OCI-LY1 (cell line): ENCODE results near the gene ENO3.
A peak's percentile ranks its signal among the peaks of the same experiment; 100 is the strongest.

Experiments
- H2AFZ ChIP-seq: fragments of 200-600 bp; sonication (generic), shearing (Covaris generic); 2 replicates; pipeline ENCODE4 v1.6.0; 2014; ENCODE audit warnings: antibody characterized with exemption, mild to moderate bottlenecking, low read length
- H3F3A ChIP-seq: fragments of 200-600 bp; sonication (generic), shearing (Covaris generic); 2 replicates; pipeline ENCODE4 v1.6.0; 2014; ENCODE audit warnings: mild to moderate bottlenecking, antibody characterized with exemption, low read length, moderate library complexity; ENCODE audit not compliant: insufficient read depth
- H3K27ac ChIP-seq: fragments of 200-600 bp; sonication (generic); 2 replicates; pipeline ENCODE4 v1.5.1; 2014; ENCODE audit warnings: low read length, mixed run types, mild to moderate bottlenecking, low read depth; ENCODE audit not compliant: poor library complexity, severe bottlenecking
- H3K27me3 ChIP-seq: fragments of 200-600 bp; sonication (generic); 2 replicates; pipeline ENCODE4 v1.6.0; 2014; ENCODE audit warnings: antibody characterized with exemption, mild to moderate bottlenecking, low read length, moderate library complexity; ENCODE audit not compliant: insufficient read depth
- H3K36me3 ChIP-seq: fragments of 200-600 bp; sonication (generic); 2 replicates; pipeline ENCODE4 v1.6.1; 2014; ENCODE audit warnings: mild to moderate bottlenecking, antibody characterized with exemption, low read length, moderate library complexity, mixed read lengths; ENCODE audit not compliant: insufficient read depth
- H3K4me1 ChIP-seq: fragments of 200-600 bp; sonication (generic); 2 replicates; pipeline ENCODE4 v1.5.1; 2014; ENCODE audit warnings: mild to moderate bottlenecking, low read length, moderate library complexity; ENCODE audit not compliant: insufficient read depth, severe bottlenecking
- H3K4me2 ChIP-seq: fragments of 200-600 bp; sonication (generic), shearing (Covaris generic); 2 replicates; pipeline ENCODE4 v1.6.1; 2014; ENCODE audit warnings: low read length
- H3K4me3 ChIP-seq: fragments of 200-600 bp; sonication (generic); 2 replicates; pipeline ENCODE4 v1.5.1; 2014; ENCODE audit warnings: low read length, low read depth, mild to moderate bottlenecking, mixed read lengths; ENCODE audit not compliant: poor library complexity, severe bottlenecking
- H3K79me2 ChIP-seq: fragments of 200-600 bp; shearing (Covaris generic); 2 replicates; pipeline ENCODE4 v1.6.1; 2016; ENCODE audit warnings: mixed run types, low read length, mixed read lengths; ENCODE audit not compliant: insufficient read depth
- H3K9ac ChIP-seq: fragments of 200-600 bp; sonication (generic), shearing (Covaris generic); 2 replicates; pipeline ENCODE4 v1.6.1; 2014; ENCODE audit warnings: mild to moderate bottlenecking, low read length, mixed read lengths
- H3K9me2 ChIP-seq: fragments of 200-600 bp; sonication (generic), shearing (Covaris generic); 2 replicates; pipeline ENCODE4 v1.6.1; 2014; ENCODE audit warnings: low read depth, mild to moderate bottlenecking, low read length, mixed read lengths
- H3K9me3 ChIP-seq: fragments of 200-600 bp; shearing (Covaris generic); 2 replicates; pipeline ENCODE4 v1.6.1; 2014; ENCODE audit warnings: low read length, mixed read lengths
- H4K20me1 ChIP-seq: fragments of 200-600 bp; sonication (generic), shearing (Covaris generic); 2 replicates; pipeline ENCODE4 v1.6.0; 2016; ENCODE audit warnings: mild to moderate bottlenecking, low read length; ENCODE audit not compliant: insufficient read depth
- EZH2 ChIP-seq: fragments of 200-600 bp; sonication (generic), shearing (Covaris generic); IDR thresholded peaks from 2 replicates; pipeline ENCODE4 v1.8.0; 2017; ENCODE audit warnings: borderline replicate concordance, mixed run types, mild to moderate bottlenecking, antibody characterized with exemption, low read length, moderate library complexity, mixed read lengths
- TF ChIP-seq, protein P1 (sequence below): fragments of 200-600 bp; sonication (generic), shearing (Covaris generic); IDR thresholded peaks from 2 replicates; pipeline ENCODE4 v1.5.1; 2017; ENCODE audit warnings: mild to moderate bottlenecking, antibody characterized with exemption, low read length, moderate library complexity, mixed read lengths

ENO3 gene

DNA sequence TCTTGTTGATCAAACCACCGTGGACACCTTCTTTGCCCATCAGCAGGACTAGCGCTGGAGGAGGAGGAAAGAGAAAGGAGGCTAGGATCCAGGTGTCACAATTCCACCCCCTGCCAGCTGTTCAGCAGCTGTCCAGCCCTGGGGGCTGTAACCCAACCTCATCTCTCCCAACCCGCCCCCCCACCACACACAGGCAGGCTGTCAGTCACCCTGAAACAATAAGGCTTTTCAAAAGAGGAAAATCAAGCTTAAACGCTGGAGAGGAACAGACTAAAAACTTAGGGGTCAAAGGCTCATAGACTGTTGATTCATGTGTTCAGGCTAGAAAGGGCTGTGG is 5.0 kb upstream of the ENO3 start:
- no peaks in the 10 kb centered on the region for H4K20me1 ChIP-seq
- no peaks in the 10 kb centered on the region for H3K9me3 ChIP-seq
- H3K4me3 ChIP-seq: peak overlapping the region; percentile 84
- H3K4me2 ChIP-seq: peak overlapping the region; percentile 75
- H3K9ac ChIP-seq: peak overlapping the region; percentile 92
- peak overlapping the region; percentile 100 for H3K27ac ChIP-seq
- H3K36me3 ChIP-seq: peaks cover 67% of the 10 kb centered on the region
- H3K9me2 ChIP-seq: no peaks in the 10 kb centered on the region
- H3F3A ChIP-seq: peaks cover 18% of the 10 kb centered on the region
- no peak overlapping the region for H2AFZ ChIP-seq
- TF ChIP-seq, protein P1, sequence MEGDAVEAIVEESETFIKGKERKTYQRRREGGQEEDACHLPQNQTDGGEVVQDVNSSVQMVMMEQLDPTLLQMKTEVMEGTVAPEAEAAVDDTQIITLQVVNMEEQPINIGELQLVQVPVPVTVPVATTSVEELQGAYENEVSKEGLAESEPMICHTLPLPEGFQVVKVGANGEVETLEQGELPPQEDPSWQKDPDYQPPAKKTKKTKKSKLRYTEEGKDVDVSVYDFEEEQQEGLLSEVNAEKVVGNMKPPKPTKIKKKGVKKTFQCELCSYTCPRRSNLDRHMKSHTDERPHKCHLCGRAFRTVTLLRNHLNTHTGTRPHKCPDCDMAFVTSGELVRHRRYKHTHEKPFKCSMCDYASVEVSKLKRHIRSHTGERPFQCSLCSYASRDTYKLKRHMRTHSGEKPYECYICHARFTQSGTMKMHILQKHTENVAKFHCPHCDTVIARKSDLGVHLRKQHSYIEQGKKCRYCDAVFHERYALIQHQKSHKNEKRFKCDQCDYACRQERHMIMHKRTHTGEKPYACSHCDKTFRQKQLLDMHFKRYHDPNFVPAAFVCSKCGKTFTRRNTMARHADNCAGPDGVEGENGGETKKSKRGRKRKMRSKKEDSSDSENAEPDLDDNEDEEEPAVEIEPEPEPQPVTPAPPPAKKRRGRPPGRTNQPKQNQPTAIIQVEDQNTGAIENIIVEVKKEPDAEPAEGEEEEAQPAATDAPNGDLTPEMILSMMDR: no peak
- no peak for TF ChIP-seq EZH2
- no peaks in the 10 kb centered on the region for H3K27me3 ChIP-seq
- H3K4me1 ChIP-seq: peaks cover 73% of the 10 kb centered on the region
- peaks cover 13% of the 10 kb centered on the region for H3K79me2 ChIP-seq

DNA sequence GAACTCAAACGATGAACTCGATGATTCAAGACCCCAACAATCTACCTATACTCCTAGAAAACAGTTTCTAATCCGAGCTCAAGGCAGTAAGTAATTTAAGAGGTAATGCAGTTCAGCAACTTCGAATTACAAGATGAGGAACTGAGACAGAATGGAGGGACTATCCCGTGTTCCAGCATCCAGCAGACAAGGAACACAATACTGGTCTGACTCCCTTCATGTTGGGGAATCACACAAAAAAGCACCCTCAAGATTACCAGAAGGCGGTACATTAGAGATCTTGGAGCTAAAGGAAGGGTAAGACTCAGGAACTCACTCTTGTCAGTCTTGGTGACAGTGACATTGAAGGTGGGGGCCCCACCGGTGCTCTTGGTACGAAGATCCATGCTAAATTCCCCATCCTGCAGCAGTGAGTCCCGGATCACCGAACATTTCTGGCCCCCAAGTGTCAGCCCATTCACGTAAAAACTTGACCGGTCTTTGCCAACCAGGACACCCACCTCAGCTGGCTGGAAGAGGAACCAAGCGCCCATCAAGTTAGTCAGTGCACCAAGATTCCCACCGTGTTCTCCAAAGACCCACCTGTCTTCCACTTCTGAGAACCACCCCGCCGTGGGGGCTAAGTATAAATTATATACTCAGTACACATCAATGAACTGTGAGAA is 4.5 kb upstream of the ENO3 start:
- H3K36me3 ChIP-seq: peaks cover 65% of the 10 kb centered on the region
- peaks cover 9% of the 10 kb centered on the region for H3K79me2 ChIP-seq
- H3F3A ChIP-seq: peaks cover 18% of the 10 kb centered on the region
- peak overlapping the region; percentile 100 for H3K27ac ChIP-seq
- H3K4me3 ChIP-seq: peak overlapping the region; percentile 84
- TF ChIP-seq EZH2: no peak
- TF ChIP-seq, protein P1: no peak
- H2AFZ ChIP-seq: no peak overlapping the region
- H3K9ac ChIP-seq: peak overlapping the region; percentile 92
- peak overlapping the region; percentile 75 for H3K4me2 ChIP-seq
- peaks cover 71% of the 10 kb centered on the region for H3K4me1 ChIP-seq
- no peaks in the 10 kb centered on the region for H4K20me1 ChIP-seq
- H3K9me3 ChIP-seq: no peaks in the 10 kb centered on the region
- H3K27me3 ChIP-seq: no peaks in the 10 kb centered on the region
- H3K9me2 ChIP-seq: no peaks in the 10 kb centered on the region

DNA sequence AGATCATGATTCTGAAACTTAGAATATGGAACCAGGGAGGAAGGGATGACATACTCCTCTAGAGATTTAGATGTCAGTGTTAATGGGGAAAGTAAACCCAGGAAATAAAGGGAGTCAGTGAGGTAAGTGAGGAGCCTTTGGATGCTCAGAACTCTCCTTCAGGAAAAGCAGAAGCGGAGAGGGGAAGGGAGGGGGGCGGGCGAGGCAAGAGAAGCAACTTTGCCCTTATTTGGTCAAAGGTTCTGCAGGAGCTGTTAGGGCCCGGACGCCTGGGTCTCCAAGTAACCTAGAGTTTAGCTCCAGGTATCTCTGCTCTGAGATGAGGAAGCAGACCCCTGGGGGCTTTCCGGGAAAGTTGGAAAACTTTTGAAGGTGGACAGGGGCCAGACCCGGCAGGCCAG is 3.9 kb upstream of the ENO3 start:
- Histone ChIP-seq H2AFZ (no peak overlapping the region), H3F3A (peaks cover 18% of the 10 kb centered on the region), H3K27me3 (no peaks in the 10 kb centered on the region), H3K4me1 (peaks cover 66% of the 10 kb centered on the region), H3K36me3 (peaks cover 60% of the 10 kb centered on the region), H3K9me3 (no peaks in the 10 kb centered on the region), H3K9me2 (no peaks in the 10 kb centered on the region), H3K4me3 (peak overlapping the region; percentile 84), H4K20me1 (no peaks in the 10 kb centered on the region), H3K4me2 (peak overlapping the region; percentile 75), H3K79me2 (peaks cover 9% of the 10 kb centered on the region), H3K27ac (peak overlapping the region; percentile 100), H3K9ac (peak overlapping the region; percentile 92)
- TF ChIP-seq EZH2: no peak
- TF ChIP-seq, protein P1: no peak
